Hepatocyte (in vitro differentiated cells): ENCODE measurements around the gene SLC38A1. TPM values are rescaled to one million over a fixed set of nuclear protein-coding genes. Genes with fewer than 3 reads are reported as not detected.

Experiments used
- DNase-seq: peaks from one replicate; pipeline ENCODE4 v3.0.0-alpha.2; 2016; ENCODE audit warnings: low spot score
- H2AFZ ChIP-seq: fragments of 200-600 bp; sonication (generic); 2 replicates; pipeline ENCODE4 v1.6.0; 2016; ENCODE audit warnings: antibody characterized with exemption, mild to moderate bottlenecking
- H3K27ac ChIP-seq: fragments of 200-600 bp; sonication (generic); 2 replicates; pipeline ENCODE4 v1.5.1; 2016; ENCODE audit warnings: mild to moderate bottlenecking
- H3K27me3 ChIP-seq: fragments of 200-600 bp; sonication (generic); 2 replicates; pipeline ENCODE4 v1.6.1; 2016
- H3K36me3 ChIP-seq: fragments of 200-600 bp; sonication (generic); replicated peaks from 2 replicates; pipeline ENCODE4 v1.5.1; 2016; ENCODE audit warnings: low read depth; ENCODE audit not compliant: insufficient read depth
- H3K4me1 ChIP-seq: fragments of 200-600 bp; sonication (generic); 2 replicates; pipeline ENCODE4 v1.5.1; 2016; ENCODE audit warnings: mild to moderate bottlenecking, moderate library complexity; ENCODE audit not compliant: insufficient read depth
- H3K4me2 ChIP-seq: fragments of 200-600 bp; sonication (generic); 2 replicates; pipeline ENCODE4 v1.6.0; 2016
- H3K4me3 ChIP-seq: fragments of 200-600 bp; sonication (generic); 2 replicates; pipeline ENCODE4 v1.5.1; 2016; ENCODE audit warnings: mild to moderate bottlenecking
- H3K79me2 ChIP-seq: fragments of 200-600 bp; sonication (generic); 2 replicates; pipeline ENCODE4 v1.6.0; 2017; ENCODE audit warnings: mild to moderate bottlenecking
- H3K9me2 ChIP-seq: fragments of 200-600 bp; sonication (generic); replicated peaks from 2 replicates; pipeline ENCODE4 v1.6.0; 2017; ENCODE audit warnings: mild to moderate bottlenecking; ENCODE audit not compliant: insufficient read depth
- H3K9me3 ChIP-seq: fragments of 200-600 bp; sonication (generic); 2 replicates; pipeline ENCODE4 v1.5.1; 2016; ENCODE audit warnings: low read depth, mild to moderate bottlenecking
- H4K20me1 ChIP-seq: fragments of 200-600 bp; sonication (generic); 2 replicates; pipeline ENCODE4 v1.6.0; 2016; ENCODE audit warnings: mild to moderate bottlenecking; ENCODE audit not compliant: insufficient read depth, poor library complexity, severe bottlenecking
- EZH2 ChIP-seq: fragments of 200-600 bp; sonication (generic); IDR thresholded peaks from 2 replicates; pipeline ENCODE4 v1.6.1; 2016; ENCODE audit warnings: antibody characterized with exemption, mild to moderate bottlenecking, borderline replicate concordance
- EZH2phosphoT487 ChIP-seq: fragments of 200-600 bp; sonication (generic); IDR thresholded peaks from one replicate; pipeline ENCODE4 v1.6.1; 2018; ENCODE audit warnings: antibody characterized with exemption, mild to moderate bottlenecking, low read depth, moderate library complexity; ENCODE audit not compliant: unreplicated experiment, severe bottlenecking
- WGBS: methylation state at CpG from one replicate; pipeline ENCODE4 v1.1.6; 2016; ENCODE audit warnings: low lambda C conversion rate; ENCODE audit errors: missing lambda C conversion rate; 5-methylcytosine and 5-hydroxymethylcytosine counted together
- polyA plus RNA-seq: library from polyadenylated mRNA; unstranded; fragments of >200 nt; fragmentation: Nextera tagmentation; extraction: Ambion mirVana; gene quantifications from 2 replicates; pipeline ENCODE4 v1.2.1, GENCODE V29; 2016
- total RNA-seq: library from RNA; depleted of rRNA; stranded (reverse); fragments of >200 nt; gene quantifications from 2 replicates; pipeline ENCODE4 v1.2.3, GENCODE V29; 2014
- TF ChIP-seq, protein P1 (sequence below): fragments of 200-600 bp; sonication (generic); IDR thresholded peaks from 2 replicates; pipeline ENCODE4 v1.5.1; 2016; ENCODE audit warnings: antibody characterized with exemption, mild to moderate bottlenecking; ENCODE audit not compliant: poor library complexity

SLC38A1 gene
- total and polyA plus RNA-seq, 2 experiments from 2014 or later, result 48.2 to 86.8 TPM

DNA sequence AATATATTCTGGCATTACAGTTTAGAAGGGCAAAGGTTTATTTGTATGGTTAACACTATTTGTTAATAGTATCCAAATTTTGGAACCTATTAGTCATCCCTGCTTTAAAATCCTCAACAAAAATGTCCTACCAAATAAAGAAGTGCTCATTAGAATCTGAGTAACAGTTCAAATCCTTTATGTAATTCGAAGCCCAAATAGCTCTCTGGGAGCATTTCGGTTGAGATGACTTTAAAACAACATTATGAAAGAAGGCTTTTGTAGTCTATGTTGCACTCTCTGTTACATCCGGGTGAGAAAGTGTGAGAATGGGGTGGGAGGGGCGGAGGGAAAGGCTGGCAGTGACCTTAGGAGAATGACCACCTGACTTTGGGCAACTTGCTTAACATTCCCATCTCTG lies 59.7 kb downstream of the SLC38A1 start:
- peak overlapping the region; percentile 19 for H3K4me2 ChIP-seq
- 63% methylated on average over 4 of the region's 4 CpGs for WGBS
- H3K79me2 ChIP-seq, result no peaks in the 10 kb centered on the region
- H3K27ac ChIP-seq, result peak overlapping the region; percentile 1
- TF ChIP-seq EZH2 (no peak), EZH2phosphoT487 (no peak)
- TF ChIP-seq, protein P1, sequence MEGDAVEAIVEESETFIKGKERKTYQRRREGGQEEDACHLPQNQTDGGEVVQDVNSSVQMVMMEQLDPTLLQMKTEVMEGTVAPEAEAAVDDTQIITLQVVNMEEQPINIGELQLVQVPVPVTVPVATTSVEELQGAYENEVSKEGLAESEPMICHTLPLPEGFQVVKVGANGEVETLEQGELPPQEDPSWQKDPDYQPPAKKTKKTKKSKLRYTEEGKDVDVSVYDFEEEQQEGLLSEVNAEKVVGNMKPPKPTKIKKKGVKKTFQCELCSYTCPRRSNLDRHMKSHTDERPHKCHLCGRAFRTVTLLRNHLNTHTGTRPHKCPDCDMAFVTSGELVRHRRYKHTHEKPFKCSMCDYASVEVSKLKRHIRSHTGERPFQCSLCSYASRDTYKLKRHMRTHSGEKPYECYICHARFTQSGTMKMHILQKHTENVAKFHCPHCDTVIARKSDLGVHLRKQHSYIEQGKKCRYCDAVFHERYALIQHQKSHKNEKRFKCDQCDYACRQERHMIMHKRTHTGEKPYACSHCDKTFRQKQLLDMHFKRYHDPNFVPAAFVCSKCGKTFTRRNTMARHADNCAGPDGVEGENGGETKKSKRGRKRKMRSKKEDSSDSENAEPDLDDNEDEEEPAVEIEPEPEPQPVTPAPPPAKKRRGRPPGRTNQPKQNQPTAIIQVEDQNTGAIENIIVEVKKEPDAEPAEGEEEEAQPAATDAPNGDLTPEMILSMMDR, result no peak
- no peak overlapping the region for H2AFZ ChIP-seq
- H3K9me3 ChIP-seq, result no peaks in the 10 kb centered on the region
- no peak for DNase-seq
- H3K9me2 ChIP-seq, result no peaks in the 10 kb centered on the region
- H3K4me1 ChIP-seq, result peaks cover 15% of the 10 kb centered on the region
- no peaks in the 10 kb centered on the region for H4K20me1 ChIP-seq
- no peaks in the 10 kb centered on the region for H3K27me3 ChIP-seq
- no peaks in the 10 kb centered on the region for H3K36me3 ChIP-seq
- no peak overlapping the region for H3K4me3 ChIP-seq

DNA sequence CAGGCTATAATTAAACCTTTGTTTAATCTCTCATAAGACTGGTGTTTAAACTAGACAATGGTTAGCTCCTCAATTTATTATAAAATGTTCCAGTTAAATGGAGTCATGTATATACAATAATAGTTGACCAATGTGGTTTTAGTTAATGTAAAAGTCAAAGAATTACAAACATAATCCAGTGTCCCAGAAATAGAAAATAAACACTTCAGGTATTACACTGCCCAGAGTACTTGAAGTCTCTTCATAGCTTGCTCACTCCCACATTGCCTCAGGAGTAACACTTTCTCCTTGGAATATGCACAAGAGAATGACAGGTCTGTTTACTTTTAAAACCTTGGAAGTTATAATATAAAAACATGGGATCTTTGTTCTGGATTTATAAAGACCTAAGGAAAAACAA lies 60.5 kb downstream of the SLC38A1 start:
- Histone ChIP-seq H3K36me3 (no peaks in the 10 kb centered on the region), H3K4me3 (no peak overlapping the region), H3K27ac (peak overlapping the region; percentile 1), H3K9me2 (no peaks in the 10 kb centered on the region), H4K20me1 (no peaks in the 10 kb centered on the region), H3K4me2 (peak overlapping the region; percentile 19), H3K79me2 (no peaks in the 10 kb centered on the region), H2AFZ (no peak overlapping the region), H3K27me3 (no peaks in the 10 kb centered on the region), H3K4me1 (peaks cover 15% of the 10 kb centered on the region), H3K9me3 (no peaks in the 10 kb centered on the region)
- no peak for TF ChIP-seq EZH2phosphoT487
- TF ChIP-seq, protein P1, result no peak
- no peak for TF ChIP-seq EZH2
- DNase-seq, result no peak

DNA sequence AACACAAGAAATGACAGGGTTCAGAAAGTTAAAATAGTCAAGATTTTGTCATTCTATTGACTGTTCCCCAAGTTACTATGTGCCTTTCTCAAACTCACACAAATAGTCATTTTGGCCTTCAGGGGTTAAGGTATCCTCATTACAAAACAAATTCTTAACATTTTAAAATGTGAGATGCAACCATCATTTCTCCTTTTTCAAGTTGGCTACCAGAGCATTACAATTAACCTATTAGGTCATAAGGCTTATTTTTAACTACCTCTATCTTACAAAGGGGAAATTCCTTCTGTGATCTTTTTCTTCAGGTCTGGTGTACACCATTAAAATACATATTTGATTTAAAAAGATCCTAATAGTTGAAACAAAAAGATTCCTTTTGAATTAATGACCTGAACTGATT lies 61.2 kb downstream of the SLC38A1 start:
- DNase-seq, result no peak
- Histone ChIP-seq H4K20me1 (no peaks in the 10 kb centered on the region), H3K9me2 (no peaks in the 10 kb centered on the region), H2AFZ (no peak overlapping the region), H3K9me3 (no peaks in the 10 kb centered on the region), H3K27ac (no peak overlapping the region), H3K27me3 (no peaks in the 10 kb centered on the region), H3K79me2 (no peaks in the 10 kb centered on the region), H3K4me2 (no peak overlapping the region), H3K4me3 (no peak overlapping the region), H3K4me1 (peaks cover 15% of the 10 kb centered on the region), H3K36me3 (peaks cover under 1% of the 10 kb centered on the region)
- TF ChIP-seq EZH2phosphoT487, result no peak
- TF ChIP-seq EZH2, result no peak
- TF ChIP-seq, protein P1, result no peak

DNA sequence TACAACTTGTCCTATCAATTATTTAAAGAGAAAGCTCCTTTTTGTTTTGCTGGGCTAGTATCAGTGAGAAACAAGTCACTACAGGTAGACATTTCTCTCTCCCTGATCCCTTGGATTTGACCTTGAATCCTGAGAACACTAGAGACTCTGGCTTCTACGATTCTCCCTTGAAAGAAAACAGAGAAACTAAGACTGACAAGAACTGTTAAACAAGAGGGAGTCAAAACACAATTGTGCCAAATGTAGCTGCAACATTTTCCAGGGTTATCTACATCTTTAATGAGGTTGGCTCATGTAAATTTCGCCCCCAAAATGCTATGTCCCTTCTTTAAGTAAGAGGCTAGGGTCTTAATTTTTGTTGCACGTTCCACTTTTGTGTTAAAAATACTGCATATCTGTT lies 62.4 kb downstream of the SLC38A1 start:
- Histone ChIP-seq H4K20me1 (no peaks in the 10 kb centered on the region), H3K27me3 (no peaks in the 10 kb centered on the region), H3K4me1 (peaks cover 15% of the 10 kb centered on the region), H2AFZ (no peak overlapping the region), H3K4me2 (no peak overlapping the region), H3K4me3 (no peak overlapping the region), H3K79me2 (no peaks in the 10 kb centered on the region), H3K9me2 (no peaks in the 10 kb centered on the region), H3K27ac (no peak overlapping the region), H3K9me3 (no peaks in the 10 kb centered on the region), H3K36me3 (peaks cover 5% of the 10 kb centered on the region)
- DNase-seq, result no peak
- WGBS, result 78% methylated on average over 3 of the region's 3 CpGs
- no peak for TF ChIP-seq EZH2
- TF ChIP-seq, protein P1, result no peak
- TF ChIP-seq EZH2phosphoT487, result no peak
